Neuron (in vitro differentiated cells): Measurements from ENCODE around the gene OMP.

Experiments
- H2AFZ ChIP-seq: one replicate; pipeline ENCODE4 v1.6.1; 2013; ENCODE audit warnings: low read depth, mild to moderate bottlenecking, inconsistent platforms, low read length, moderate library complexity
- H3K27me3 ChIP-seq: one replicate; pipeline ENCODE4 v1.6.1; 2013; ENCODE audit warnings: low read length; ENCODE audit not compliant: insufficient read depth
- H3K36me3 ChIP-seq: one replicate; pipeline ENCODE4 v1.6.1; 2013; ENCODE audit warnings: low read length; ENCODE audit not compliant: insufficient read depth
- H3K4me1 ChIP-seq: one replicate; pipeline ENCODE4 v1.6.1; 2013; ENCODE audit warnings: low read length; ENCODE audit not compliant: insufficient read depth
- H3K4me3 ChIP-seq: 2 replicates; pipeline ENCODE4 v1.5.1; 2013; ENCODE audit warnings: mild to moderate bottlenecking, low read length, moderate library complexity
- H3K9me3 ChIP-seq: one replicate; pipeline ENCODE4 v1.6.1; 2013; ENCODE audit warnings: low read length

OMP gene

DNA sequence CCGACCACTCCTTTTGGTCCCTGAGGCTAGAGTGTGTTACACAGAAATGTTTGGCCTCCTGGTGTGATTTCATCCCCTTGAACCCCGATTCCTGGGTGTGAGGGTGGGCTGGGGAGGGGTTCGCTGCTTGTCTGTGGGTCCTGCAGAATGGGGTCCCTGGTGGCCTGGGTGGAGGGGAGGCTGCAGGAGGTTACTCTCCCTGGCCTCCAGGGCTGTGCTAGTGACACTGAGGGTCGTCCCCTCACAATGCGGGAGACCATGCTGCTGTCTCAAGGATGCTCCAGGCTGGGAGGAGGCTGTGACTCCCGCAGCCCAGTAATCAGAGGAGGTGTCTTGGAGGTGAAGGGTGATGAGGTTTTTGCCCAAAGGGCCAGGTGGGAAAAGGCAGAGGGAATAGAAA is 17.0 kb upstream of the OMP start:
- no peaks in the 10 kb centered on the region for H3K9me3 ChIP-seq
- H3K36me3 ChIP-seq = peaks cover 54% of the 10 kb centered on the region
- H3K4me3 ChIP-seq = no peak overlapping the region
- H2AFZ ChIP-seq = no peak overlapping the region
- H3K4me1 ChIP-seq = peaks cover 8% of the 10 kb centered on the region
- H3K27me3 ChIP-seq = no peaks in the 10 kb centered on the region

DNA sequence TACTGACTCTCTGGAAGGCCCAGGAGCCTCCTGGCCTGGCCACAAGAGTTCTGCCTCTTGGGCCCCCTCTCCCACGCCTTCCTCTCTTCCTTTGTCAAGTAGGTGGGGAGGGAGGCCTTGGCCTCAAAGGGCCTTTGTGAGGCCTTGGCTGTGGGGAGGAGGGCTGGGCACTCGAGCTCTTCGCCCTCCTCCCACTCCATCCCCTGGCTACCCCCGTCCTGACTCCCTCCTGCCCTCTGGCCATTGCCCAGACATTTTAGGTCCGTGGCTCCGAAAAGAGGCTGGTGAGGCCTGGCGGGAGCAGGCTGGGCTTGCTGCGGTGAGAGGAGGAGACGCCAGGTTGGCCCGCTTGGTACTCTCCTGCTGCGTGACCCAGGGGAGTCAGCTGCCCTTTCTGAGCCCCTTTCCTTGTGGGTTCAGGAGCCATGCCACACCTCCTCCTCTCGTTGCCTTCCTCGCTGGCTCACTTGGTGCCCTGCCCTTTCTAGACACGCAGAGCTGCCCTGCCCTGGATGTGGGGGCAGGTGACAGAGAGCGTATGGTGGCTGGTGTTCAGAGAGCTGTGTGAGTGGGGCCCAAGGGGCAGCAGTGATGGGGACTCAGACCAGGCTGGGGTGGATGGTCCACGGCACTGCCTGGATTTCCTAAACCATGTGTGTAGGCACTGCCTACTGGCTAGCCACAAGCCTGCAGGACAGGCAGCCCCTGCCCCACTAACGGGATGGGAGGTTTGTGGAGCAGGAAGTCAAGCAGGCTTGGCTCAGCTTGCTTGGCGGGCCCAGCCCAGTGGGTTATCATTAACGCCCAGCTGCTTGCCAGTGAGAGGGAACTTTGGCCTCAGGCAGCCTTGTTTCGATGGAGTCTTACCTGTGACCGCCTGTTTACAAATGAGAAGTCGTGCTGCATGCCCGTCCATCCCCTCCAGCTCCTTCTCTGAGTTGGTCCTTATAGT is 15.8 kb upstream of the OMP start:
- no peaks in the 10 kb centered on the region for H3K27me3 ChIP-seq
- no peak overlapping the region for H2AFZ ChIP-seq
- peaks cover 8% of the 10 kb centered on the region for H3K4me1 ChIP-seq
- no peaks in the 10 kb centered on the region for H3K9me3 ChIP-seq
- H3K4me3 ChIP-seq = no peak overlapping the region
- peaks cover 59% of the 10 kb centered on the region for H3K36me3 ChIP-seq

DNA sequence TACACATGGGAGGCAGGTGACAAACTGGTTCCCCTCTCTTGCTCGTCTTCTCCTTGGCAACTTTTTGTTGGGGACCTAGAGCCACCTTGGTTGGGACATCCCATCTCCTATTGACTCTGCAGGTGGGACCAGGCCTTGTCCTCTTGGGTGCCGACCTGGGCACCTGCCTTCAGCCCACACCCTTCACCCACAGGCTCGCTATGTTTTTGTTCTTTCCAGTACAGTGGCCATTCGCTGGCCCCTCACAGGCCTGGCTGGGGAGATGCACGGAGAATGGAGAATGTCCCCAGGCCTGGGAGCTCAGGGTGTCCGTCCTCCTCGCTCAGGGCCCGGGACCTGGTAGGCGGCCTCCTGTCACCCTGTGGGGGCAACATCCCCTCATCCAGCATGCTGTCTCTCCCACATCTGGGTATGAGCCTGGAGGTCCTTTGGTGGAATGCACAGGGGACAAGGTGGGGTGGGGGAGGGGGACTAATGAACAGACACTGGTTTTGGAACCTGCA is 14.9 kb upstream of the OMP start:
- Histone ChIP-seq H3K4me1 (peaks cover 8% of the 10 kb centered on the region), H3K27me3 (no peaks in the 10 kb centered on the region), H2AFZ (no peak overlapping the region), H3K4me3 (no peak overlapping the region), H3K36me3 (peaks cover 57% of the 10 kb centered on the region), H3K9me3 (no peaks in the 10 kb centered on the region)

DNA sequence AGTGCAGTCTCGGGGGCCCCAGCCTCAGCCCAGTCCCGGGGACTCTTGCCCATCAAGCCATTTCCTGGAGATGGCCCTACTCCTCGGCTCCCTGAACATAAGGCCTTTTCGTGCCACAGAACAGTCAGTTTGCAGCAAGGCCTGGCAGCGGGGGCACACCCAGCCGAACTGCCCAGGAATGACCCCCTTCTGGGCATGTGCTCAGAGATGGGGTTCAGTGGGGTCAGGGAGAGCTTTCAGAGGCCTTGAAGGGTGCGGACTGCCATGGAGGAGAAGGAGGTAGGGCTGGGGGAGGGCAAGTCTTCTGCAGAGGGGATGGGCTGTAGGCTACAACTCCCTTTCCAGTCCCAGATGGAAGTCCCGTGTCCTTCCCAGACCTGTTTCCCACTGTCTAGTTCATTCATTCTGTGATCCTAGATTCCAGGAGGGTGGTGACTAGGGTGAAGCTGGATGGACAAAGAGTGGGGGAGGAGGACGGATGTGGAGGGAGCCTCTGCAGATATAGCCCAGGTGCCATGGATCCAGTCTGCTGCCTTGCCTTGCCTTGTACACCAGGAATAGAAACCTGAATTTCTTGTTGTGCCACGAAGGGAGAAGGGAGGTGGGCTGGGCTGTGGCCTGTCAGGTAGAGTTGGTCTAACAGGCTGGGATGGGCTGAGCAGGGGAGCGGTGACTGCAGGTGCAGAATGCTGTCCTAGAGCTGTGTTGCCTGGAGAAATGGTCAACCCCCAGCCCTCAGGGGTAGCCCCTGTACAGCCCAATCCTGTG is 14.2 kb upstream of the OMP start:
- no peaks in the 10 kb centered on the region for H3K27me3 ChIP-seq
- H2AFZ ChIP-seq = no peak overlapping the region
- H3K4me3 ChIP-seq = no peak overlapping the region
- H3K4me1 ChIP-seq = peaks cover 8% of the 10 kb centered on the region
- H3K9me3 ChIP-seq = no peaks in the 10 kb centered on the region
- peaks cover 52% of the 10 kb centered on the region for H3K36me3 ChIP-seq

DNA sequence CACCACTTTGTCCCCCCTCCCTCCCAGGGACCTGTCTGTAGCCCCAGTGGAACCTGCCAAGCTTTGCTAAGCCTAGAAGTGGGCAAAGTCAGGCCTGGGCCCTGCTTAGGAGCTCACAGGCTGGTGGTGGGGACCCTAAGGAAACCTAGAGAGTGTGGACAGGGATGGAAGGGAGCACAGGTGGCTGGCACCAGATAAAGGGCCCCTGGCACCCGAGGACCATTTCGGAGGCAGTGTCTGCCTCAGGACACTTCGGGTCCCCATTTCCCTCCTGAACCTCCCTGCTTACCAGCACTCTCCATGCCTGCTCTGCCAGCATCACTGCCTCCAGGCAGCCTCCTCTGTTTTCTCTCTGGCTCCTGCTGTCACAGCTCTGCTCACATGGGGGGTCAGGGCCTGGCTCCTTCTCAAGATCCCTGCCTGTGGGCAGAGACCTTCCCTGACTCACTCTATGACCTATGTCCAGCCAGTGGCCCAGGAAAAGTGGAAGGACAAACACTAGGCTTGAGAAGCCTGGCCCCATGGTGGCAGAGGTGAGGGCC is 13.6 kb upstream of the OMP start:
- no peak overlapping the region for H2AFZ ChIP-seq
- peaks cover 55% of the 10 kb centered on the region for H3K36me3 ChIP-seq
- no peaks in the 10 kb centered on the region for H3K27me3 ChIP-seq
- peaks cover 8% of the 10 kb centered on the region for H3K4me1 ChIP-seq
- H3K9me3 ChIP-seq = no peaks in the 10 kb centered on the region
- H3K4me3 ChIP-seq = no peak overlapping the region

DNA sequence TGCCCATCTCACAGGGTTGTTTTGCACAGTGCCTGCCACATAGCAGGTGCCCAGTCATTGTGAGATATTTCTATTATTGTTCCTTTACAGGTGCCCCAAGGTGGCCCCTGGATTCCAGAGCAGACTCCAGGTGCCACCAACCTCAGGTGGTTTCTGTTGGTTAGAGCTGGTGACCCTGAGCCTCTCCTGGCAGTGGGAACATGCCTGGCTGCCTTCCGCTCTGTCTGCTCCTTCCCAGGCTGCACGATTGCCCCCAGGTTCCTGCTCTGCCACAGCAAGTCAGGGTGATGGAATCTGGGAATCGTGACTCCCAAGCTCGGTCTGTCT is 12.6 kb upstream of the OMP start:
- Histone ChIP-seq H3K9me3 (peaks cover 2% of the 10 kb centered on the region), H3K36me3 (peaks cover 55% of the 10 kb centered on the region), H3K27me3 (no peaks in the 10 kb centered on the region), H3K4me1 (peaks cover 8% of the 10 kb centered on the region), H2AFZ (no peak overlapping the region), H3K4me3 (no peak overlapping the region)

DNA sequence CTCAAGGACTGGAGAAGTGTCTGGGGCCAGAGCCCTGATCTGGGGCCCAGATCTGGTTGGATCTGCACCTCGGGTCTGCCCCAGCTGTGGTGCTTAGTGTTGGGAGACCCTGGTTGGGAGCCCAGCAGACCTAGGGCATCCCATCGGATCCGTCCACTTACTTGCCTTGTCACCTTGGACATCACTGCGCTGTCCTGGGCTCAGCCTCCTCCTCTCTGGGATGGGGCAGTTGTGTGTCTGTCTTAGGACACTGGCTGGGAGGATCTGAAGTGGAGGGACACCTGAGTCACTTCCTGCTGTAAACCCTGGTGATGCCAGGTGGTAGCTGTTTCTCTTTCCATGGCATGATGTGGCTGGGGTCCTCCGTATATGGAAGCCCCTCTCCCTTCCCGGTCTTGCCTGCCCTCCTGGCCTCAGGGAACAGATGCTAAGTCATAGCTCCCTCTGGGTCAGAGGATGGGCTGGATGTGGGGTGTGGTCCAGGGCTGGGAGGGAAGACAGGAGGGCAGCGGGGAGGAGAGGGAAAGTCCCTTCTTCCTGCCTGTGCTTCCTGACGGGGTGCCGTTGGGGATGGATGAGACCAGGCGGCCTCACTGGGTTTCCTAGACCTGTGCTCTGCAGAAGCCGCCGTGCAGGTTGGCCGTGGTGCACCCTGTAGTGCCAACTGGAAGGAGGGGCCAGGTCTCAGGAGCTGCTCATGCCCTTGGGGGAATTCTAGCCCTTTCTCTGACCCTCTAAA is 12.1 kb upstream of the OMP start:
- Histone ChIP-seq H3K9me3 (peaks cover 3% of the 10 kb centered on the region), H3K36me3 (peaks cover 56% of the 10 kb centered on the region), H2AFZ (no peak overlapping the region), H3K27me3 (no peaks in the 10 kb centered on the region), H3K4me3 (no peak overlapping the region), H3K4me1 (peaks cover 8% of the 10 kb centered on the region)

DNA sequence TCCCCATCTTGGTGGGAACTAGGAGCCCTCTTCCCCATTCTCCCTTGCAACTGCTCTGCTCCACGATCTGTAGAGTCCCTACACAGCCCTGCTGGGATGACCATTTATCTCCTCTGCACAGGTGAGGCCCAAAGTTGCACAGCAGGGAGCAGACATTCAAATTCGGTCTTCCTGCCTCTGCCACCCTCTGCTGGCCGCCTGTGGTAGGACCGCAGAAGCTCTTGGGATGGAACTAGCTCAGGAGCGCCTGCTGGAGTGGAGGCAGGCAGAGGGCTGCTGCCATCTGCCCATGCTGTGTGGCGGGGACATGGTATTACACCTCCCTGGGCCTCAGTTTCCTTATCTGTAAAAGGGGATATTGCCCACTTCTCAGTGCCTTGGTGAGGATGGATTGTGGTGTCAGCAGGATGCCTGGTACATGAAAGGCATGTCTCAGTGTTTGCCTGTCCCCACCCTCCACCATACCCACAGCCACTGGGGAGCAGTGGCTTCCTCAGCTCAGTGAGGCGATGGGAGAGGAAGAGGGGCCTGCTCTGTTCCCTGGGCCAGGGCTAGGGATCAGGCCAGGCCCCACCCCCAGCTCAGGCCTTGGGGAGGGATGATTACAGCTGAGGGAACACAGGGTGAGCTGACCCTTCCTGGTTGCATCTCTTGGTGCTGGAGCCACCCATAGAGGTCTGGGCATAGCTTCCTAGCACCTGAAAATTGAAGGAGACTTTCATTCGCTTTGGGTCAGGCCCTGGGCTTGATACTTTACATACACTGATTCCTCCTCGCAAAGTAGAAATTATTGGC is 11.3 kb upstream of the OMP start:
- Histone ChIP-seq H3K4me3 (no peak overlapping the region), H3K36me3 (peaks cover 56% of the 10 kb centered on the region), H2AFZ (no peak overlapping the region), H3K27me3 (no peaks in the 10 kb centered on the region), H3K4me1 (peaks cover 1% of the 10 kb centered on the region), H3K9me3 (peaks cover 8% of the 10 kb centered on the region)

DNA sequence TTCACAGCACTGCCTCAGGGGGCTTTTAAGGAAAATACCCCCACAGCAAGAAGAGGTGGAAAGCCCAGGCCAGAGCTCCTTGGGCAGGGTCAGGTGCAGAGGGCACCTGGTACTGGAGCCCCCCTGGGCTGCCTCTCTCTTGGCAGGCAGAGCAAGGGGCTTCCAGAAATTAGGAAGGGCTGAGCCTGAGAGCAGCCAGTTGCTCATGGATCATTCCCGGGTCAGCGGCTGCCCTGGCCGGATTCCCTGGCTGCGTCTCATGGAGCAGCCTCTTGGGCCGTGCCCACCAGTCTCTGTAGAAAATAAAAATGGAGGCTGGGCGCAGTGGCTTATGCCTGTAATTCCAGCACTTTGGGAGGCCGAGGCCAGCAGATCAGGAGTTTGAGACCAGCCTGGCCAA is 10.3 kb upstream of the OMP start:
- Histone ChIP-seq H3K27me3 (no peaks in the 10 kb centered on the region), H3K36me3 (peaks cover 49% of the 10 kb centered on the region), H2AFZ (no peak overlapping the region), H3K9me3 (peaks cover 11% of the 10 kb centered on the region), H3K4me3 (no peak overlapping the region), H3K4me1 (no peaks in the 10 kb centered on the region)

DNA sequence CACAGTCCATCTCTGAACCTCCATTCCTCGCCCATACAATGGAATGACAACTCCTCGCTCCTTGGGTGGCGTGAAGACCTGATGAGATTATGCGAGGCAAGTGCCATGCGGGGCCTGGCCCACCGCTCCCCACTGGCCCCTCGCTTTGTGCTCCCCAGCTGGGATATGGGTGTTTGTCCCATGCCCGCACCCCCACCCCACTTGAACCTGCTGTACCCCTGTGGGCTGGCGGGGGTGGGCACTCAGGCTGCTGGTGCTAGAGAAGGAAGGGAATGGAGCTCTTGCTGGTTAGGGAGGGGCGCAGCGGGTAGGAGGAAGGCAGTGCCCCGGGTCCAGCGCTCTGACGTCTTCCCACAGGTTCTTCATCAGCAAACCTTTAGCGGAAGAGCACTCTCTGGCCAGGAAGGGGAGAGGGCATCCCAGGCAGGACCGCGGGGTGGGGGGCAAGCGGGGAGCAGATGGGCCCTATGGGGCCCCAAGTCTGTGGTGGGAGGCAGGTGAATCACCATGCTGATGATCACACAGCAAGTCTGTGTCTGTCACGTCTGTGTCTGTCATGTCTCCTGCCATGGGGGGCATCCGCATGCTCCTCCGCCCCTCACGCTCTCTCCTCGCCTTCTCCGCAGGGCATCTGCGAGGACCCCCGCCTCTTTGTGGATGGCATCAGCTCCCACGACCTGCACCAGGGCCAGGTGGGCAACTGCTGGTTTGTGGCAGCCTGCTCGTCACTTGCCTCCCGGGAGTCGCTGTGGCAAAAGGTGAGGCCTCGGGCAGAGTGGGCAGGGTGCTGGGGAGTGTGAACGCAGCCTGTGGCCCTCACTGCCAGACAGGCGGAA is 9.4 kb upstream of the OMP start:
- no peaks in the 10 kb centered on the region for H3K27me3 ChIP-seq
- H3K9me3 ChIP-seq = peaks cover 11% of the 10 kb centered on the region
- H2AFZ ChIP-seq = no peak overlapping the region
- no peaks in the 10 kb centered on the region for H3K4me1 ChIP-seq
- peaks cover 43% of the 10 kb centered on the region for H3K36me3 ChIP-seq
- H3K4me3 ChIP-seq = no peak overlapping the region

DNA sequence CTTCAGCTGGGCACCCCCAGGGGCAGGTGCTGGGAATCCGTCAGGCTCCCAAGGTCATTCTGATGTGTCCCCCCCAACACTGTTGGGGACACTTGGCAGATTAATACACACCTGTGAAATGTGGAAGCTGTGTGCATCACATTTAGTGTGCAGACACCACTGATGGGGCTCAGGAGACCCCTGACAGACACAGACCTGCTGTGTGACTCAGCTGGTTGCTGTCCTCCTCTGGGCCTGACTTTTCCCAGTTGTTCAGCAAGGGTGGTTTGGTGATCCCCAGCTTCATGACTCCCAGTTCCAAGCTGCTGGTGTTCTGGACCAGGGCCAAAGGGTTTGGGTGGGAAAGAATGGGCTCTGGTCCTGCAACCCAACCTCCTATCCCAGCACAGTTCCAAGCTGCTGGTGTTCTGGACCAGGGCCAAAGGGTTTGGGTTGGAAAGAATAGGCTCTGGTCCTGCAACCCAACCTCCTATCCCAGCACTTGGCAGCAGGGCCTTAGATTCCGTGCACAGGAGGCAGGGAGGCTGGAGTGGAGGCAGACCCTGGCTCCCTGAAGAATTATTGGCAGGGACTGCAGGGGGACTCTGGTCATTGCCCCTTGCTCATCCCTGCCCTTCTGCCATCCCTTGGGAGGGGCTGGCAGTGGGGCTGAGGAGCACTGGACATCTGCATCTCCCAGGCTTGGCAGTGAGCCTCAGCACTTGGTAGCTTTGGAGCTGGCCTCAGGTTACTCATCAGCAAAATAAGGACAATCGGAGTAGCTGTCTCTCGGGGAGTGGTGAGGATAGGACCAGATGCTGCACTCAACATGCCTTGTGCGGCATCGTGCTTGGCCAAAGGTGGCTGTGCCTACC is 8.4 kb upstream of the OMP start:
- H3K36me3 ChIP-seq = peaks cover 37% of the 10 kb centered on the region
- no peaks in the 10 kb centered on the region for H3K27me3 ChIP-seq
- H3K9me3 ChIP-seq = peaks cover 11% of the 10 kb centered on the region
- no peak overlapping the region for H2AFZ ChIP-seq
- H3K4me3 ChIP-seq = no peak overlapping the region
- no peaks in the 10 kb centered on the region for H3K4me1 ChIP-seq
